Measurements from ENCODE around the gene TUSC2. TPM values are rescaled to one million over a fixed set of nuclear protein-coding genes. Genes with fewer than 3 reads are reported as not detected.

Gene TUSC2
- total and polyA plus RNA-seq, 2 experiments from 2014 or later: 41.6 to 71.0 TPM

- Histone ChIP-seq H3F3A (replicated peaks; ENCODE audit: low read depth) (peaks cover 17% of the 10 kb centered on the region), H2AFZ (no peak overlapping the region), H3K4me2 (peak overlapping the region; percentile 74), H3K36me3 (ENCODE audit: insufficient read depth) (no peaks in the 10 kb centered on the region), H3K4me3 (no peak overlapping the region; the same call in 1 of the 2 replicates), H3K27me3 (ENCODE audit: insufficient read depth) (no peaks in the 10 kb centered on the region), H3K9me2 (ENCODE audit: insufficient read depth) (no peaks in the 10 kb centered on the region), H4K20me1 (replicated peaks; ENCODE audit: insufficient read depth) (no peaks in the 10 kb centered on the region), H3K79me2 (replicated peaks; ENCODE audit: insufficient read depth) (no peaks in the 10 kb centered on the region), H3K4me1 (ENCODE audit: insufficient read depth) (peaks cover 25% of the 10 kb centered on the region), H3K27ac (ENCODE audit: low read depth) (no peak overlapping the region)
- Mint-ChIP-seq H3K4me1 (peaks cover 22% of the 10 kb centered on the region), H3K27ac (no peak overlapping the region), H3K27me3 (ENCODE audit: insufficient read depth, low read depth, poor library complexity) (peaks cover 21% of the 10 kb centered on the region), H3K36me3 (ENCODE audit: low read depth) (peaks cover 12% of the 10 kb centered on the region; the same call in 1 of the 3 replicates), H3K4me3 (no peak overlapping the region; the same call in 2 of the 3 replicates), H3K9me3 (peaks cover 23% of the 10 kb centered on the region)
- no peak for TF ChIP-seq NANOG (IDR thresholded peaks at IDR 0.05; ENCODE audit: borderline replicate concordance)
- TF ChIP-seq ZNF331 (CRISPR knock-in tag; IDR thresholded peaks at IDR 0.05; ENCODE audit: low read depth): no peak
- TF ChIP-seq EZH2phosphoT487 (IDR thresholded peaks at IDR 0.05; ENCODE audit: unreplicated experiment): no peak
- TF ChIP-seq EZH2 (IDR thresholded peaks at IDR 0.05; ENCODE audit: low read depth, unreplicated experiment): no peak
- TF ChIP-seq REST (IDR thresholded peaks at IDR 0.05; ENCODE audit: unreplicated experiment): no peak
- TF ChIP-seq ZNF462 (CRISPR knock-in tag; IDR thresholded peaks at IDR 0.05): no peak
- ATAC-seq: no peak
- DNase-seq (ENCODE audit: low spot score): no peak
These were observed 25.7 kb downstream of the TUSC2 start for GRCh38 chr3:50302095-50303012.

All from GM23338 (cell line).